B cell (primary cell): Measurements from ENCODE around the gene NCBP2. TPM values are rescaled to one million over a fixed set of nuclear protein-coding genes. Genes with fewer than 3 reads are reported as not detected.

Source experiments
- ATAC-seq: fragments of 200-7000 bp; cut with Tn5 transposase; one replicate; pipeline ENCODE4 v1.10.0; 2021; ENCODE audit warnings: low read depth, mild to moderate bottlenecking, moderate number of reproducible peaks, moderate library complexity
- CTCF ChIA-PET: fragments of 350-600 bp; sonication (Branson Sonifier 250); formaldehyde crosslinking; loops from one replicate; lab custom pipeline; 2021; ENCODE audit warnings: antibody characterized with exemption, inconsistent platforms; lab: Charles Lee
- POLR2A ChIA-PET: fragments of 350-600 bp; sonication (Branson Sonifier 250); formaldehyde crosslinking; loops from one replicate; lab custom pipeline; 2021; ENCODE audit warnings: antibody characterized with exemption; lab: Charles Lee
- DNase-seq: peaks from one replicate; pipeline ENCODE4 v3.0.0; 2013
- H2AFZ ChIP-seq: 2 replicates; pipeline ENCODE4 v1.6.1; 2012; ENCODE audit warnings: mild to moderate bottlenecking, low read depth, low read length; ENCODE audit not compliant: insufficient read depth, poor library complexity, severe bottlenecking
- H3K27ac ChIP-seq, 2 donors: 1 replicate in 1 of 2; 2 replicates in 1 of 2; pipeline ENCODE4 v1.5.1; 2012 to 2013; ENCODE audit warnings: low read length in 2 of 2, mild to moderate bottlenecking in 2 of 2, moderate library complexity in 1 of 2
- H3K27me3 ChIP-seq, 4 experiments: fragments of 200-600 bp in 1 of 4; sonication (generic) in 1 of 4; replicated peaks in 1 of 4; 1 replicate in 2 of 4; 2 replicates in 2 of 4; pipeline versions ENCODE4 v1.6.1 to v1.7.0; 2013 to 2016; ENCODE audit warnings: low read length in 3 of 4, mild to moderate bottlenecking in 2 of 4, mixed read lengths in 1 of 4, moderate library complexity in 1 of 4; ENCODE audit not compliant: insufficient read depth in 4 of 4, control insufficient read depth in 3 of 4; ENCODE audit errors: control extremely low read depth in 1 of 4
- H3K36me3 ChIP-seq, 2 experiments: replicated peaks in 1 of 2; 1 replicate in 1 of 2; 2 replicates in 1 of 2; pipeline versions ENCODE4 v1.6.1 to v1.7.1; 2013; ENCODE audit warnings: low read length in 1 of 2; ENCODE audit not compliant: insufficient read depth in 2 of 2, control insufficient read depth in 1 of 2; ENCODE audit errors: control extremely low read depth in 1 of 2, extremely low read depth in 1 of 2
- H3K4me1 ChIP-seq, 2 donors: fragments of 200-600 bp in 1 of 2; sonication (generic) in 1 of 2; 1 replicate in 1 of 2; 2 replicates in 1 of 2; pipeline versions ENCODE4 v1.5.1 to v1.6.1; 2013 to 2017; ENCODE audit warnings: low read length in 2 of 2; ENCODE audit not compliant: control insufficient read depth in 2 of 2, insufficient read depth in 2 of 2
- H3K4me2 ChIP-seq: replicated peaks from 2 replicates; pipeline ENCODE3; 2012; ENCODE audit warnings: mild to moderate bottlenecking, low read depth, low read length; ENCODE audit not compliant: poor library complexity, severe bottlenecking
- H3K4me3 ChIP-seq, 5 experiments: fragments of 200-600 bp in 1 of 5; sonication (generic) in 1 of 5; 1 replicate in 3 of 5; 2 replicates in 2 of 5; pipeline versions ENCODE4 v1.5.1 to v1.7.0; 2011 to 2016; ENCODE audit warnings: low read length in 4 of 5, mild to moderate bottlenecking in 4 of 5, low read depth in 2 of 5, control low read depth in 1 of 5, moderate library complexity in 1 of 5; ENCODE audit not compliant: insufficient read depth in 1 of 5; ENCODE audit errors: control extremely low read depth in 1 of 5, extremely low read depth in 1 of 5
- H3K79me2 ChIP-seq: fragments of 200-600 bp; sonication (generic); one replicate; pipeline ENCODE4 v1.6.0; 2016; ENCODE audit warnings: low read length; ENCODE audit not compliant: control insufficient read depth, insufficient read depth
- H3K9ac ChIP-seq: fragments of 200-600 bp; sonication (generic); 2 replicates; pipeline ENCODE4 v1.6.1; 2017; ENCODE audit warnings: mild to moderate bottlenecking, low read length, moderate library complexity
- H3K9me3 ChIP-seq, 3 donors: one replicate each; pipeline versions ENCODE4 v1.6.1 to v1.7.1; 2013; ENCODE audit warnings: low read length in 2 of 3; ENCODE audit not compliant: control insufficient read depth in 2 of 3, insufficient read depth in 1 of 3; ENCODE audit errors: control extremely low read depth in 1 of 3
- H4K20me1 ChIP-seq: 2 replicates; pipeline ENCODE4 v1.6.0; 2012; ENCODE audit warnings: mild to moderate bottlenecking, low read length; ENCODE audit not compliant: insufficient read depth, control insufficient read depth, poor library complexity, severe bottlenecking
- H3K27ac Mint-ChIP-seq: one replicate; pipeline ENCODE4 v1.8.0; 2021; ENCODE audit warnings: mixed read lengths
- H3K27me3 Mint-ChIP-seq: one replicate; pipeline ENCODE4 v1.8.0; 2021; ENCODE audit warnings: mixed read lengths
- H3K4me1 Mint-ChIP-seq: one replicate; pipeline ENCODE4 v1.8.0; 2021; ENCODE audit warnings: mixed read lengths
- H3K4me3 Mint-ChIP-seq: one replicate; pipeline ENCODE4 v1.8.0; 2021; ENCODE audit warnings: mixed read lengths
- H3K9me3 Mint-ChIP-seq: one replicate; pipeline ENCODE4 v1.8.0; 2022; ENCODE audit warnings: mixed read lengths; ENCODE audit not compliant: insufficient read depth
- CTCF ChIP-seq: fragments of 200-600 bp; IDR thresholded peaks from one replicate; pipeline ENCODE4 v1.8.0; 2022; ENCODE audit warnings: antibody characterized with exemption, mild to moderate bottlenecking
- EZH2 ChIP-seq: IDR thresholded peaks from 2 replicates; pipeline ENCODE4 v1.6.1; 2012; ENCODE audit warnings: borderline replicate concordance, low read depth, mild to moderate bottlenecking, moderate library complexity, low read length; ENCODE audit not compliant: insufficient read depth, poor library complexity, severe bottlenecking
- WGBS: methylation state at CpG from one replicate; pipeline ENCODE4 v1.1.5; 2013; ENCODE audit warnings: missing lambda C conversion rate; ENCODE audit not compliant: insufficient coverage; 5-methylcytosine and 5-hydroxymethylcytosine counted together
- intact Hi-C: fragments of 100-400 bp; cut with micrococcal nuclease; formaldehyde crosslinking; loops from one replicate; pipeline ENCODE4 v1.10.0; 2022
- polyA plus RNA-seq: library from polyadenylated mRNA; depleted of rRNA; stranded (reverse); fragments of >200 nt; gene quantifications from 2 replicates; pipeline ENCODE4 v1.2.3, GENCODE V29; 2012
- total RNA-seq, 2 donors: library from RNA; stranded (reverse); fragments of 120-200 nt in 1 of 2; gene quantifications; 1 replicate in 1 of 2; 2 replicates in 1 of 2; pipeline versions ENCODE4 v1.2.3 to v1.2.4, GENCODE V29; 2013 to 2022

The NCBP2 gene
- total and polyA plus RNA-seq, 2 donors (not counting 1 experiment from before 2014, with no cell fraction given), result 25.5 to 95.0 TPM

DNA sequence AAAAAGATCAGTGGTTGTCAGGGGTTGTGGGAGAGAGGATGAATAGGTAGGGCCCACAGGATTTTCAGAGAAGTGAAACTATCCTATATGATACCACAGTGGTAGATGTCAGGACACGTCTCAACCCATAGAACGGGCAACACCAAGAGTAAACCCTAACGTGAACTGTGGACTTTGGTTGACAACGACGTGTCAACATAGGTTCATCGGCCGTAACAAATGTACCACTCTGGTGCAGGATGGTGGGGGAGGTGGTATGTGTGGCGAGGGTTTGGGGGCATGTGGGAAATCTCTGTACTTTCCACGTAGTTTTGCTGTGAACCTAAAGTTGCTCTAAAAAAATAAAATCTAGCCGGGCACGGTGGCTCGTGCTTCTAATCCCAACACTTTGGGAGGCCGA lies 39.3 kb upstream of the NCBP2 start:
- ATAC-seq (no peak), DNase-seq (no peak)
- no peaks in the 10 kb centered on the region for H4K20me1 ChIP-seq
- CTCF ChIA-PET, result no interaction called here
- 84% methylated on average over 13 of the region's 13 CpGs for WGBS
- no peak overlapping the region for H3K4me3 ChIP-seq
- H3K4me1 ChIP-seq, result peaks cover 0 to 6% of the 10 kb centered on the region in 2 donors
- no peak overlapping the region for H3K4me2 ChIP-seq
- Mint-ChIP-seq H3K4me3 (no peak overlapping the region), H3K27ac (no peak overlapping the region), H3K9me3 (peaks cover 6% of the 10 kb centered on the region), H3K4me1 (no peaks in the 10 kb centered on the region), H3K27me3 (peaks cover 34% of the 10 kb centered on the region)
- H3K36me3 ChIP-seq, result no peaks in the 10 kb centered on the region
- TF ChIP-seq EZH2 (no peak), CTCF (no peak)
- no peak overlapping the region for H3K27ac ChIP-seq
- peaks cover 1 to 6% (median 5%) of the 10 kb centered on the region in 3 donors for H3K9me3 ChIP-seq
- H2AFZ ChIP-seq, result no peak overlapping the region
- H3K9ac ChIP-seq, result no peak overlapping the region
- POLR2A ChIA-PET, result no interaction called here
- peaks cover 0 to 4% (median 0%) of the 10 kb centered on the region in 4 experiments for H3K27me3 ChIP-seq
- H3K79me2 ChIP-seq, result no peaks in the 10 kb centered on the region
- intact Hi-C loops, result no loop called here

- no peak overlapping the region for H3K4me3 Mint-ChIP-seq
- H3K9ac ChIP-seq, result no peak overlapping the region
Measured at GRCh38 chr3:196979545-196979944, 37.2 kb upstream of the NCBP2 start.

More at GRCh38 chr3:196979545-196979944, 37.2 kb upstream of the NCBP2 start:
- DNase-seq (no peak), ATAC-seq (no peak)
- TF ChIP-seq EZH2, result no peak
- no peak for TF ChIP-seq CTCF
- Histone ChIP-seq H3K27ac (no peak overlapping the region), H3K4me1 (peaks cover 0 to 6% of the 10 kb centered on the region in 2 donors), H2AFZ (no peak overlapping the region), H3K27me3 (peaks cover 0 to 4% (median 0%) of the 10 kb centered on the region in 4 experiments), H4K20me1 (no peaks in the 10 kb centered on the region), H3K4me3 (no peak overlapping the region), H3K36me3 (no peaks in the 10 kb centered on the region), H3K79me2 (no peaks in the 10 kb centered on the region), H3K9me3 (peaks cover 1 to 6% (median 5%) of the 10 kb centered on the region in 3 donors), H3K4me2 (no peak overlapping the region)
- H3K4me1 Mint-ChIP-seq, result no peaks in the 10 kb centered on the region
- peaks cover 6% of the 10 kb centered on the region for H3K9me3 Mint-ChIP-seq
- no peak overlapping the region for H3K27ac Mint-ChIP-seq
- POLR2A ChIA-PET, result no interaction called here
- H3K27me3 Mint-ChIP-seq, result peaks cover 38% of the 10 kb centered on the region
- intact Hi-C loops, result loop anchor here (2.0 kb wide), 1 partner anchor 23 kb away; no protein-coding TSS in a partner anchor
- CTCF ChIA-PET, result interaction anchor here (0.6 to 2.8 kb wide), 5 partner anchors 9 to 208 kb away, joined by 3 to 23 read pairs (median 3); no protein-coding TSS in a partner anchor
- WGBS, result 90% methylated on average over 9 of the region's 10 CpGs
